ENCODE measurements around the gene MAN1C1.
A peak's percentile ranks its signal among the peaks of the same experiment; 100 is the strongest.

The MAN1C1 gene

DNA sequence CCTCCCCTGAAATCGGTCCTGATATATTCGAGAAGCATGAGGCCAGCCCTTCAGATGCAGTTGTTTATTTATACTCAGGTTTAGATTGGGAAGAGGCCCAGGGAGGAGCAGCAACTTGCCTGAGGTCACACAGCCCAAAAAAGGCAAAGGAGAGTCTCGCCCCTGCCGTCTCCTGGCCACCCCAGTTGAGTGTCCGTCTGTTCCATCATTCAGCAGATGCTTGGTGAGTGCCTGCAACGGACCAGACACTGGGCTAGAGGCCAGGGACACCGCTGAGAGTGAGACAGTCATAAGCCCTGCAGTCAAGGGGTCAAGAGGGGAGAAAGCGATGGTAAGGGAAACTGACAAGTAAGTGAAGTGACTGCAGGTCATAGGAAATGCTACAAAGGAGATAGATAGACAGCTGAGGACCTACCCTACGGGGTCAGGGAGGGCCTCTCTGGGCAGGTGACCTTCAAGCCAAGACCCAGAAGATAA lies 168.0 kb downstream of the MAN1C1 start:
- Mint-ChIP-seq H3K27ac (no peak overlapping the region), H3K9me3 (no peaks in the 10 kb centered on the region), H3K4me1 (ENCODE audit: low read depth) (no peaks in the 10 kb centered on the region), H3K27me3 (ENCODE audit: low read depth) (peaks cover 16% of the 10 kb centered on the region), H3K4me3 (no peak overlapping the region), H3K36me3 (ENCODE audit: low read depth) (no peaks in the 10 kb centered on the region)
- no peak for DNase-seq (ENCODE audit: low spot score)

- Mint-ChIP-seq H3K4me1 (ENCODE audit: low read depth) (no peaks in the 10 kb centered on the region), H3K27me3 (ENCODE audit: low read depth) (peaks cover 14% of the 10 kb centered on the region), H3K27ac (no peak overlapping the region), H3K4me3 (no peak overlapping the region), H3K9me3 (no peaks in the 10 kb centered on the region), H3K36me3 (ENCODE audit: low read depth) (no peaks in the 10 kb centered on the region)
- no peak for DNase-seq (ENCODE audit: low spot score)
Measured at GRCh38 chr1:25785333-25786067, 168.9 kb downstream of the MAN1C1 start.

GRCh38 chr1:25786887-25787759 lies 170.5 kb downstream of the MAN1C1 start:
- Mint-ChIP-seq H3K4me3 (no peak overlapping the region), H3K27me3 (ENCODE audit: low read depth) (peaks cover 18% of the 10 kb centered on the region), H3K27ac (no peak overlapping the region), H3K4me1 (ENCODE audit: low read depth) (no peaks in the 10 kb centered on the region), H3K9me3 (no peaks in the 10 kb centered on the region), H3K36me3 (ENCODE audit: low read depth) (no peaks in the 10 kb centered on the region)
- DNase-seq (ENCODE audit: low spot score) = no peak

GRCh38 chr1:25787760-25788166 lies 171.2 kb downstream of the MAN1C1 start:
- no peaks in the 10 kb centered on the region for H3K36me3 Mint-ChIP-seq (ENCODE audit: low read depth)
- no peak overlapping the region for H3K27ac Mint-ChIP-seq
- no peak for DNase-seq (ENCODE audit: low spot score)
- H3K4me3 Mint-ChIP-seq = no peak overlapping the region
- H3K9me3 Mint-ChIP-seq = no peaks in the 10 kb centered on the region
- no peaks in the 10 kb centered on the region for H3K4me1 Mint-ChIP-seq (ENCODE audit: low read depth)
- peaks cover 16% of the 10 kb centered on the region for H3K27me3 Mint-ChIP-seq (ENCODE audit: low read depth)

GRCh38 chr1:25790472-25790871 lies 173.9 kb downstream of the MAN1C1 start:
- Mint-ChIP-seq H3K4me1 (ENCODE audit: low read depth) (no peaks in the 10 kb centered on the region), H3K4me3 (no peak overlapping the region), H3K9me3 (no peaks in the 10 kb centered on the region), H3K36me3 (ENCODE audit: low read depth) (no peaks in the 10 kb centered on the region), H3K27me3 (ENCODE audit: low read depth) (peaks cover 28% of the 10 kb centered on the region), H3K27ac (no peak overlapping the region)
- DNase-seq (ENCODE audit: low spot score) = no peak

GRCh38 chr1:25792115-25792514 lies 175.5 kb downstream of the MAN1C1 start:
- no peak for DNase-seq (ENCODE audit: low spot score)
- Mint-ChIP-seq H3K27me3 (ENCODE audit: low read depth) (peaks cover 40% of the 10 kb centered on the region), H3K36me3 (ENCODE audit: low read depth) (no peaks in the 10 kb centered on the region), H3K4me1 (ENCODE audit: low read depth) (peaks cover 9% of the 10 kb centered on the region), H3K9me3 (no peaks in the 10 kb centered on the region), H3K27ac (peak overlapping the region; percentile 41), H3K4me3 (no peak overlapping the region)

DNA sequence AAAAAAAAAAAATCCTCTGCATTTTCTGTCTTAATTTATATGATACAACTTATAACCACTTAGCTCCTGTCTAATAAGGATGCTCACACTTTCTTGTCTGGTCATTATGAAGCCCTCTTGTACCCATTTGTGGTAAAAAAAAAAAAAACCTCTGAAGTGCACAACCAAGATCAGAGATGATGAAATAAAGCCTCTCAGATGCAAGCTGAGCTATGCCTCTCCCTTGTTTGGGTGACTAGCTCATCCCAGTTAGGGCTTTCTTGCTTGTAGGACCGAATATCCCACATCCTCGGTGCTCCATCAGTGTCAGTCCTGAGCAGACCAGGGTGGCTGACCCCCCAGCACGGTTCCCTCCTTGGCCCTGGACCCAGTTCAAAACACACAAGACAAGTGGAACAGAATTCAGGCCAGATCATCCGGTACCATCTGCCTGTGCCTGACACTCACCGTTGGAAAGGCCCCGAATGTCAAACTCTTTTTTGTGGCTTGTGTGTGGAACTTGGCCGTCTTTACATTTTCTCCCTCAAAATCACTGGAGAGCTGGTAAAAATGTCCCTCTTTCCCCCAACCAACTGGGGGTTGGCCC lies 177.1 kb downstream of the MAN1C1 start:
- Mint-ChIP-seq H3K27ac (no peak overlapping the region), H3K4me3 (no peak overlapping the region), H3K36me3 (ENCODE audit: low read depth) (no peaks in the 10 kb centered on the region), H3K27me3 (ENCODE audit: low read depth) (peaks cover 42% of the 10 kb centered on the region), H3K9me3 (no peaks in the 10 kb centered on the region), H3K4me1 (ENCODE audit: low read depth) (peaks cover 16% of the 10 kb centered on the region)
- no peak for DNase-seq (ENCODE audit: low spot score)

GRCh38 chr1:25794325-25794724 lies 177.7 kb downstream of the MAN1C1 start:
- Mint-ChIP-seq H3K9me3 (no peaks in the 10 kb centered on the region), H3K4me3 (no peak overlapping the region), H3K27me3 (ENCODE audit: low read depth) (peaks cover 42% of the 10 kb centered on the region), H3K4me1 (ENCODE audit: low read depth) (peaks cover 16% of the 10 kb centered on the region), H3K36me3 (ENCODE audit: low read depth) (no peaks in the 10 kb centered on the region), H3K27ac (no peak overlapping the region)
- no peak for DNase-seq (ENCODE audit: low spot score)

DNA sequence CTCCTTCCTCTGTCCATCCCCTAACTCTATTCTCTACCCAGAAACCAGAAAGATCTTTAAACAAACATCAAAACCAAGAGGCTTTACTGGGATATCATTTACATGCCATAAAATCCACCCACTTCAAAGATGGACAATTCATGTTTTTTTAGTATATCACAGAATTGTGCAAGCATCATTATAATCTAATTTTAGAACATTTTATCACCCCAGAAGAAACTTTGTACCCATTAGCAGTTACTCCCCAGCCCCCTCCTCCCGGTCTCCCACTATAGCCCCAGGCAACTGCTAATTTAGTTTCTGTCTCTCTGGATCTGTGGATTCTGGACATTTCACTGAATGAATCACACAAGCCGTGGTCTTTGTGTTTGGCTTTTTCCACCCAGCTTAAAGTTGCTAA lies 178.6 kb downstream of the MAN1C1 start:
- Mint-ChIP-seq H3K36me3 (ENCODE audit: low read depth) (no peaks in the 10 kb centered on the region), H3K9me3 (no peaks in the 10 kb centered on the region), H3K27me3 (ENCODE audit: low read depth) (peaks cover 39% of the 10 kb centered on the region), H3K4me1 (ENCODE audit: low read depth) (peaks cover 16% of the 10 kb centered on the region), H3K27ac (no peak overlapping the region), H3K4me3 (no peak overlapping the region)
- no peak for DNase-seq (ENCODE audit: low spot score)

- Mint-ChIP-seq H3K4me3 (peak overlapping the region; percentile 9), H3K9me3 (no peaks in the 10 kb centered on the region), H3K27me3 (ENCODE audit: low read depth) (peaks cover 47% of the 10 kb centered on the region), H3K36me3 (ENCODE audit: low read depth) (no peaks in the 10 kb centered on the region), H3K4me1 (ENCODE audit: low read depth) (peaks cover 21% of the 10 kb centered on the region), H3K27ac (no peak overlapping the region)
- no peak for DNase-seq (ENCODE audit: low spot score)
Measured at GRCh38 chr1:25795946-25796810, 179.6 kb downstream of the MAN1C1 start.

- Mint-ChIP-seq H3K4me3 (peak overlapping the region; percentile 9), H3K27me3 (ENCODE audit: low read depth) (peaks cover 50% of the 10 kb centered on the region), H3K4me1 (ENCODE audit: low read depth) (peaks cover 21% of the 10 kb centered on the region), H3K9me3 (no peaks in the 10 kb centered on the region), H3K27ac (peak overlapping the region; percentile 47), H3K36me3 (ENCODE audit: low read depth) (no peaks in the 10 kb centered on the region)
- peak; percentile 68 for DNase-seq (ENCODE audit: low spot score)
Measured at GRCh38 chr1:25796811-25797458, 180.3 kb downstream of the MAN1C1 start.

DNA sequence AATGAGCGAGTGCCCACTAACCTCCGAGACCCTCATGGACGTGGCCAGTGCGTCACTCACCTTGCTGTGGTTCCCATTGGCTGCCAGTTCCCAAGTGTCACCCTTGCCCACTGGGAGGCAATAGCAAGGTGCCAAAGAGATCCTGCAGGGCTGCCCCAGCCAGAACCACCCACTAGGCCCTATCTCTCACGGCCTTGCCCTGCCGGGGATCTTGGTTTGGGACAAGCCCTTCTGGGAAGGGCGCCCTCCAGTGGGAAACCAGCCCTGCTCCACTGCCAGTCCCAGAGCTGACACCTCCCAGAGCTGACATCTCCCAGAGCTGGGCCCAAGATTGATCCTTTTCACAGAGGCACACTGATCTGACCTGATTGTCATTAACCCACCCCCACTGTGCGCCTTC lies 181.3 kb downstream of the MAN1C1 start:
- DNase-seq (ENCODE audit: low spot score) = no peak
- Mint-ChIP-seq H3K4me1 (ENCODE audit: low read depth) (peaks cover 29% of the 10 kb centered on the region), H3K9me3 (no peaks in the 10 kb centered on the region), H3K36me3 (ENCODE audit: low read depth) (no peaks in the 10 kb centered on the region), H3K27me3 (ENCODE audit: low read depth) (peaks cover 55% of the 10 kb centered on the region), H3K4me3 (no peak overlapping the region), H3K27ac (peak overlapping the region; percentile 23)
